ENCODE measurements around the gene FRS2.

The FRS2 gene

DNA sequence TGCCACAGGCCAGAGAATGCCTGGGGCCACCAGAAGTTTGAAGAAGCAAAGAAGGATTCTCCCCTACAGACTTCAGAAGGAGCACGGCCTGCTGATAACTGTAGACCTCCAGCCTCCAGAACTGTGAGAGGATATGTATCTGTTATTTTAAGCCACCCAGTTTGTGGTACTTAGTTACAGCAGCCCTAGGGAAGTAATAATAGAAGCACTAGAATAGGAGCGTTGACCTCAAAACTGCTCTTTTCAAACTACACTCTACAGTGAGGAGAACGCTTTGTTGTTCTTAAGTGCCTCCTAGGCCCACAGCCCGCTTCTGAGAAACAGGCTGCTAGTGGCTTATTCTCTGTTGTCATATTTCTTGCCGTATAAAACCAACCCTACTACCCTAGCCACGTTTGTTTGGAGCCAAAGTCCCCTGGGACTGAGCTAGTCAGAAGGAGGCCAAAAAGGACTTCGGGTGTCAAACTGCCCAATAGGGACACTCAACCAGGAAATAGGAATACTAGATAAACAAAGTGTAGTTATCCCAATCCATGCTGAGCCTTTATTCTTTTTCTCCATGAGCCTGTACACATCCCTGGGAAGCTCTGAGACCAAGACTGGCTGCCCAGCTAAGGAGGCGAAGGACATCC is 38.5 kb upstream of the FRS2 start:
- DNase-seq (ENCODE audit: extremely low read depth, low read depth) = no peak
- TF ChIP-seq, protein P1, sequence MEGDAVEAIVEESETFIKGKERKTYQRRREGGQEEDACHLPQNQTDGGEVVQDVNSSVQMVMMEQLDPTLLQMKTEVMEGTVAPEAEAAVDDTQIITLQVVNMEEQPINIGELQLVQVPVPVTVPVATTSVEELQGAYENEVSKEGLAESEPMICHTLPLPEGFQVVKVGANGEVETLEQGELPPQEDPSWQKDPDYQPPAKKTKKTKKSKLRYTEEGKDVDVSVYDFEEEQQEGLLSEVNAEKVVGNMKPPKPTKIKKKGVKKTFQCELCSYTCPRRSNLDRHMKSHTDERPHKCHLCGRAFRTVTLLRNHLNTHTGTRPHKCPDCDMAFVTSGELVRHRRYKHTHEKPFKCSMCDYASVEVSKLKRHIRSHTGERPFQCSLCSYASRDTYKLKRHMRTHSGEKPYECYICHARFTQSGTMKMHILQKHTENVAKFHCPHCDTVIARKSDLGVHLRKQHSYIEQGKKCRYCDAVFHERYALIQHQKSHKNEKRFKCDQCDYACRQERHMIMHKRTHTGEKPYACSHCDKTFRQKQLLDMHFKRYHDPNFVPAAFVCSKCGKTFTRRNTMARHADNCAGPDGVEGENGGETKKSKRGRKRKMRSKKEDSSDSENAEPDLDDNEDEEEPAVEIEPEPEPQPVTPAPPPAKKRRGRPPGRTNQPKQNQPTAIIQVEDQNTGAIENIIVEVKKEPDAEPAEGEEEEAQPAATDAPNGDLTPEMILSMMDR (IDR thresholded peaks at IDR 0.05; ENCODE audit: low read depth, low read length) = no peak

DNA sequence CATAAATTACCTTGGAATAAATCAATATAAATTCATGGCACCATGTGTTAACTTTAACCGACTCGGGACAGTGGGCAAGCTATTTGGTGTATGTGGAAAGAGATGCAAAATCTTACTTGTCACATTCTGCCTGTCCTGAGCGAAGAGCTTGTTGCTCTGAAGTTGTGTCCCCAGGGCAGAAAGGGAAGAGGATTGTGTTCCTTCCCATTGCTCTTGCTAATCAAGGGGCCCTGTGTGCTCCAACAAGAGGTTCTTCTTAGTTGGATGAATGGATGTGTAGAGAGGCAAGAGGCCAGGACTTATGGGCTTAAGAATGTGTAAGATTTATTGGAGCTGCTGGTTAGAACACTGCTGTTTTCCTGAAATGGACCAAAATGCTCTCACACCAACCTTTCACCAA is 36.5 kb upstream of the FRS2 start:
- TF ChIP-seq, protein P1 (IDR thresholded peaks at IDR 0.05; ENCODE audit: low read depth, low read length) = no peak
- DNase-seq (ENCODE audit: extremely low read depth, low read depth) = no peak

DNA sequence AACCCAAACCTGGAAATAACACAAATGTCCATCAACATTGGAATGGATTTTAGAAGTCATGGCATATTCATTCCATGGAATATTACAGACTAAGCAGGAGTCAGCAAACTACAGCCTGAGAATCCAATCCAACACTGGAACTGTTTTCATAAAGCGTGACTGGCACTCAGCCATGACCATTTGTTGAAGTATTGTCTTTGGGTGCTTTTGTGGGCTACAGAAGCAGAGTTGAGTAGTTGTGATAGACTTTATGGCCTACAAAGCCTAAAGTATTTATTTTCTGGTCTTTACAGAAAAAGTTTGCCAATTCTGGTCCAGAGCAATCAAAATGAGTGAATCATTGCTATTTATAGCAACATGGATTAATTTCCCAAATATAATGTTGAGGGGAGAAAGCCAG is 34.5 kb upstream of the FRS2 start:
- TF ChIP-seq, protein P1 (IDR thresholded peaks at IDR 0.05; ENCODE audit: low read depth, low read length) = no peak
- DNase-seq (ENCODE audit: extremely low read depth, low read depth) = no peak

DNA sequence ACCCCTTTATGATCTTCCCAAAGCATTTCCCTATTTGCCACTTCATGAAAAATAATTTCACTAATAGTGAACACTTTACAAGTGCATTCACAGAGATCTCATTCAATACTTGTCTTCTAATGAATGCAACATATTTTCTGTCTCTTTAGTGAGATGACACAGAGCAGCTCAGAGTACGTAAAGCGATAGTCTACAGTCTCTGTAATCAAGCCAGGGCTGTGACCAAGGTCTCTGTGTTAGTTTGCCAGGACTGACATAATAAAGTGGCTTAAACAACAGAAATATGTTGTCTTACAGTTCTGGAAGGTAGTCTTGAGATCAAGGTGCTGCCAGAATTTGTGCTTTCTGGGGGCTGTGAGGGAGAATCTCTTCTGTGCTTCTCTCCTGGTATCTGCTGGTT is 33.1 kb upstream of the FRS2 start:
- DNase-seq (ENCODE audit: extremely low read depth, low read depth) = no peak
- TF ChIP-seq, protein P1 (IDR thresholded peaks at IDR 0.05; ENCODE audit: low read depth, low read length) = no peak

DNA sequence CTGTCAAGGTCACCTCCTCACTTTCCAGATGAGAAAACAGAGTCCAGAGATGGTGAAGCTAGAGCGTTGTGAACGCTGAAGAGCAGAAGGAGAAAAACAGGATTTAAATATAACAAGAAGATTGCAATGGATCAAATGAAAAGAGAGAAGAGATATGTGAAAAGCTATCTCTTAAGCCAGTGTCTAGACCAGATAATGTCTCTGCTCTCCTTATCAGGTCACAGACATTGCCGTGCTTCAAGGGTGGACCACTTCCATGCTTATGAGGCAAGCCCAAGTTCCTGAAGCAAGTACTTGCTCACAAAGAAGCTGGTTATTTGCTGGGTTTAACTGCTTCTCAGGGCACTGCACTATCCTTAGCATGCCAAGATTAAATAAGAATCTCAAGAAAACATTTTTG is 31.6 kb upstream of the FRS2 start:
- TF ChIP-seq, protein P1 (IDR thresholded peaks at IDR 0.05; ENCODE audit: low read depth, low read length) = no peak
- no peak for DNase-seq (ENCODE audit: extremely low read depth, low read depth)

DNA sequence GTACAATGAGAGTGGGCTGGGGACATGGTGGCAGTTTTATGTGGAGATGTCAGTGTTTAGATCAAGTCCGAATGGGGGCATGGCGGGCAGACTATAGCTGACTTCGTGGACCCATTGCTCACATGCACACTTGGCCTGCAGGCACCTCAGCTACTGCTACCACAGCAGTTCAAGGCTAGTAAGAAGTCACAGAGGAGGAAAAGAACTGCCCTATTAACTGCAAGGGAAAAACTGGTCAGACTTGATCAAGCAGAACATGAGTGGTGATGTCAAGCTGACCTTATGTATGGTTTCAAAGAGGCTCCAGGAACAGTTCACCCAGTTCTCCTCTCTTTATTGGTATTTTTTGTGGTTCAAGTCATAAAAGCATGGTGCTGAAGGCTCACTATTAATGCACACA is 30.2 kb upstream of the FRS2 start:
- TF ChIP-seq, protein P1 (IDR thresholded peaks at IDR 0.05; ENCODE audit: low read depth, low read length) = no peak
- DNase-seq (ENCODE audit: extremely low read depth, low read depth) = no peak

DNA sequence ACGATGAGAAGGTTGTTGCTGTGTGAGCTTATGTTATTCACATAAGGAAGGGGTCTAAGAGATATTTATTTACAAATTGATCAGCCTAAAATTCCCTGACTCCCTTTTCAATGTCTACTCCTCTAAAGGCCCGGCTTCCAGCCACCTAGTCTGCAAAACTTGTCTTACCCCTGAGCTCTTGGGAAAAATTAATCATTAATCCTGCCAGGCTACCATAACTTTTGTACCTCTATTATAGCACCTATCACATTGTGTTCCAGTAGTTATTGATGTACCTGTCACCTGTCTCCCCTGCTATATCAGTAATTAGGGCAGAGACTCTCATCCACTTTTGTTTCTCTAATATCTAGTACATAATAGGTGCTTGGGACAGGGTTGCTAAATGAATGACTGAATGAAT is 29.3 kb upstream of the FRS2 start:
- DNase-seq (ENCODE audit: extremely low read depth, low read depth) = no peak
- TF ChIP-seq, protein P1 (IDR thresholded peaks at IDR 0.05; ENCODE audit: low read depth, low read length) = no peak
